Heart left ventricle (tissue), 13 donors: ENCODE data around the gene CHST9.
A peak's percentile ranks its signal among the peaks of the same experiment; 100 is the strongest.

ENCODE experiments used
- POLR2A ChIP-seq, 2 donors: fragments of 450-650 bp; IDR thresholded peaks; one replicate each; pipeline ENCODE4 v1.6.1; 2017; ENCODE audit warnings: antibody characterized with exemption in 2 of 2, mild to moderate bottlenecking in 2 of 2, moderate library complexity in 2 of 2
- TF ChIP-seq, protein P1 (sequence below), 12 donors: fragments of 200-600 bp; sonication (generic) in 4 of 12; IDR thresholded peaks; one replicate each; pipeline versions ENCODE4 v1.5.0 to v1.8.0; 2018 to 2022; ENCODE audit warnings: antibody characterized with exemption in 12 of 12, mild to moderate bottlenecking in 5 of 12
- donor health status: ischemic (EF 13 %, LVEDD 7.1; RV severe dilation, severe dysfunction).
- donor health status: DM: no; HTN: yes; CAD: no.
- donor health status: DM: no; HTN: no; CAD: no.
- donor health status: ischemic (EF 25% LVEDD 6.9; RV normal size, moderate dysfunction).
- donor health status: ischemic (EF 25% LVEDD 5.7; RV mildly dilated, moderate dysfunction).
- donor health status: ischemic (EF 35%, LVEDD 5.7; RV mildly dilated, moderate dysfunction).
- donor health status: nonischemic (EF 11% LVEDD 7.7; RV severe dilation, severe dysfunction).
- donor health status: DM: yes; HTN: yes; CAD: no.
- donor health status: PGD.
- donor health status: ischemic (EF 29% LVEDD 5.4; RV normal size, mild dysfunction).
- donor health status: nonischemic (EF 23%, LVEDD 6.1; RV moderate dilation, normal function).

DNA sequence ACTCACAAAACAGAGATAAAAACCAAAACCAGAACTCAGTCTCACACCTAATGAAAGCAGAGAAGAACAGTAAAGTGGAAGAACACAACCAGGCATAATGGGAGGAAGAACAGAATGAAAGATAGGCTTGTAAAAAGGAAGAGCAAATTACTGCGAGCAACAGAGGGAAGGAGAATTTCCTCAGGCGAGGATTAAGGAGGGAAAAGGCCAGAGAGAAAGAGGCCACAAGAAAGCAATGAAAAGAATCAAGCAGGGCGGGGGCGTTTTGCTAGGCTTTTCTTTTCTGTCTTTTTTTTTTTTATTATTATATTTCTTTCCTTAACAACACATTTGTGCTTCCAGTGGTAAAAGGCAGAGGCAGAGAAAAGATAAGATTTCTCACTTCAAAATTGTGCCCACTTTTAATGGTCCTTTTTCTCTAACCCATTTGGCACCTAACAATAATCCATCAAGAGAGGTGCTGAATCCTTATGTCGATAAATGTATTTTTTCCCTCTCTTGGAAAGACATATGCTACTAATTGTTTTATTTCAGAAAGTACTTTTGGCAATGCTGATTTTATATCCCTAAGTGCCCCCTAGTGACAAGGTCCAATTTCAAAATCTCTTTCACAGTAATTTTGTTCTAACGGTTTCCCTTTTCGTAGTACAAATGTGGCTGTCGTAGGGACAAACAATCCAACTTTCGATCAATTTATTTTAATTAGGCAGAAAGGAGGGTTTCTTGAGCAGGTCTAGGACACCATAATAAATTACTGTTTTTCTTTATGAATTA is 180.9 kb downstream of the CHST9 start:
- TF ChIP-seq, protein P1, sequence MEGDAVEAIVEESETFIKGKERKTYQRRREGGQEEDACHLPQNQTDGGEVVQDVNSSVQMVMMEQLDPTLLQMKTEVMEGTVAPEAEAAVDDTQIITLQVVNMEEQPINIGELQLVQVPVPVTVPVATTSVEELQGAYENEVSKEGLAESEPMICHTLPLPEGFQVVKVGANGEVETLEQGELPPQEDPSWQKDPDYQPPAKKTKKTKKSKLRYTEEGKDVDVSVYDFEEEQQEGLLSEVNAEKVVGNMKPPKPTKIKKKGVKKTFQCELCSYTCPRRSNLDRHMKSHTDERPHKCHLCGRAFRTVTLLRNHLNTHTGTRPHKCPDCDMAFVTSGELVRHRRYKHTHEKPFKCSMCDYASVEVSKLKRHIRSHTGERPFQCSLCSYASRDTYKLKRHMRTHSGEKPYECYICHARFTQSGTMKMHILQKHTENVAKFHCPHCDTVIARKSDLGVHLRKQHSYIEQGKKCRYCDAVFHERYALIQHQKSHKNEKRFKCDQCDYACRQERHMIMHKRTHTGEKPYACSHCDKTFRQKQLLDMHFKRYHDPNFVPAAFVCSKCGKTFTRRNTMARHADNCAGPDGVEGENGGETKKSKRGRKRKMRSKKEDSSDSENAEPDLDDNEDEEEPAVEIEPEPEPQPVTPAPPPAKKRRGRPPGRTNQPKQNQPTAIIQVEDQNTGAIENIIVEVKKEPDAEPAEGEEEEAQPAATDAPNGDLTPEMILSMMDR (IDR thresholded peaks at IDR 0.05): peak in 9 of 12 donors; percentile 30 to 55 (median 42)
- no peak for TF ChIP-seq POLR2A (IDR thresholded peaks at IDR 0.05)
